ENCODE measurements around the gene ZNF487. TPM values are rescaled to one million over a fixed set of nuclear protein-coding genes. Genes with fewer than 3 reads are reported as not detected.

Gene ZNF487
- total and polyA plus RNA-seq, 2 of the 13 experiments (the other 11 are each of a cell fraction or from before 2014, with no cell fraction given): 7.4 to 8.8 TPM

GRCh38 chr10:43436291-43437140, at the start of gene ZNF487 (continued):
- TF ChIP-seq ZBTB34 (CRISPR knock-in tag; IDR thresholded peaks at IDR 0.05) (peak; percentile 87), MYC (CRISPR knock-in tag; IDR thresholded peaks at IDR 0.05; ENCODE audit: borderline replicate concordance) (peak; percentile 87), HMGA1 (CRISPR knock-in tag; conservative IDR thresholded peaks at IDR 0.05) (no peak), CCDC6 (CRISPR knock-in tag; IDR thresholded peaks at IDR 0.05) (peak; percentile 87; the same call in 1 of the 2 replicates), ZNF724P (CRISPR knock-in tag; IDR thresholded peaks at IDR 0.05; ENCODE audit: borderline replicate concordance) (peak; percentile 92), JDP2 (CRISPR knock-in tag; IDR thresholded peaks at IDR 0.05; ENCODE audit: borderline replicate concordance) (no peak), ZNF713 (CRISPR knock-in tag; IDR thresholded peaks at IDR 0.05) (no peak), CERS6 (CRISPR knock-in tag; IDR thresholded peaks at IDR 0.05) (0 out of 2 replicates have a peak, but pooled peaks have one; percentile 17), SETDB1 (CRISPR knock-in tag; IDR thresholded peaks at IDR 0.05; ENCODE audit: borderline replicate concordance) (no peak), ZNF597 (CRISPR knock-in tag; IDR thresholded peaks at IDR 0.05) (no peak), NCOA1 (CRISPR knock-in tag; IDR thresholded peaks at IDR 0.05) (peak; percentile 84; the same call in 1 of the 2 replicates), ZSCAN22 (CRISPR knock-in tag; IDR thresholded peaks at IDR 0.05) (no peak), HNF1B (CRISPR knock-in tag; IDR thresholded peaks at IDR 0.05) (peak; percentile 89), ZUFSP (CRISPR knock-in tag; IDR thresholded peaks at IDR 0.05; ENCODE audit: borderline replicate concordance) (no peak), RBAK (CRISPR knock-in tag; IDR thresholded peaks at IDR 0.05) (no peak; the same call in 1 of the 2 replicates), ZBTB39 (CRISPR knock-in tag; IDR thresholded peaks at IDR 0.05) (peak; percentile 53; the same call in 1 of the 2 replicates), GRHL1 (CRISPR knock-in tag; conservative IDR thresholded peaks at IDR 0.05) (no peak)

All from HepG2 (cell line).